GM12891 (cell line): ENCODE results near the gene PFKFB2.

Experiments used
- POLR2A ChIP-seq: IDR thresholded peaks from 2 replicates; pipeline ENCODE4 v1.6.1; 2011; ENCODE audit warnings: low read depth, low read length, control low read depth
- TAF1 ChIP-seq: IDR thresholded peaks from 2 replicates; pipeline ENCODE4 v1.6.1; 2011; ENCODE audit warnings: low read depth, low read length, control low read depth

DNA sequence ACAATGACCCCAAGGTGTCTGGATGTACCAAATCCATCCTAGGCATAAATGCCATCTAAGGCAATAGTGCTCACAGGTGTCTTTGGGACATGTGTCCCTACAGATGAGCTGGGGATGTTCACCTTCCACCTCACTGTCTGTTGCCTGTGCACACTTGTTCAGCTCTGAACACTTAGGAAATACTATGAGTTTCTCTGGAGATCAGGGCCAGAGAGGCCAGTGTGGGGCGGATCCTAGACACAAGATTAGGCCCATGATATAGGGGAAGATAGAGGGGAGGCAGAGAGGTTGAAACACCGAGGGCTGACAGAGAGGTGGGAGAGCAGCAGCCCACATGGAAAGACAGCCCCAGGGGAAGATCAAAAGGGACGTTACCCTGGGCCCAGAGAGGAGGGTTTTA is 46.2 kb upstream of the PFKFB2 start:
- TF ChIP-seq POLR2A (no peak), TAF1 (no peak)
